Effector memory CD4-positive, alpha-beta T cell (primary cell): ENCODE results near the gene MXD3.
"Not testable (repeated sequence)": the region's sequence is repeated elsewhere in the genome, so short reads cannot be mapped to it uniquely, and the experiment has no call there.

Experiments used
- DNase-seq, 3 donors: peaks; one replicate each; pipeline ENCODE4 v3.0.0-alpha.2; 2020
- H3K27ac ChIP-seq: 2 replicates; pipeline ENCODE4 v1.7.0; 2013; ENCODE audit warnings: mild to moderate bottlenecking, low read length, moderate library complexity; ENCODE audit not compliant: insufficient read depth, poor library complexity, severe bottlenecking
- H3K27me3 ChIP-seq: replicated peaks from 2 replicates; pipeline ENCODE4 v1.7.0; 2013; ENCODE audit warnings: mild to moderate bottlenecking, low read length; ENCODE audit not compliant: insufficient read depth, control insufficient read depth, poor library complexity, severe bottlenecking
- H3K36me3 ChIP-seq: 2 replicates; pipeline ENCODE4 v1.7.0; 2013; ENCODE audit warnings: mild to moderate bottlenecking, low read length, moderate library complexity; ENCODE audit not compliant: control insufficient read depth, insufficient read depth
- H3K4me1 ChIP-seq: 2 replicates; pipeline ENCODE4 v1.7.0; 2013; ENCODE audit warnings: low read length, mild to moderate bottlenecking; ENCODE audit not compliant: control insufficient read depth, insufficient read depth, poor library complexity, severe bottlenecking
- H3K4me3 ChIP-seq: 2 replicates; pipeline ENCODE4 v1.7.0; 2013; ENCODE audit warnings: low read length, low read depth, mild to moderate bottlenecking; ENCODE audit not compliant: insufficient read depth, poor library complexity, severe bottlenecking
- H3K9me3 ChIP-seq: 2 replicates; pipeline ENCODE4 v1.7.0; 2013; ENCODE audit warnings: mild to moderate bottlenecking, low read length, moderate library complexity; ENCODE audit not compliant: control insufficient read depth

MXD3 gene

DNA sequence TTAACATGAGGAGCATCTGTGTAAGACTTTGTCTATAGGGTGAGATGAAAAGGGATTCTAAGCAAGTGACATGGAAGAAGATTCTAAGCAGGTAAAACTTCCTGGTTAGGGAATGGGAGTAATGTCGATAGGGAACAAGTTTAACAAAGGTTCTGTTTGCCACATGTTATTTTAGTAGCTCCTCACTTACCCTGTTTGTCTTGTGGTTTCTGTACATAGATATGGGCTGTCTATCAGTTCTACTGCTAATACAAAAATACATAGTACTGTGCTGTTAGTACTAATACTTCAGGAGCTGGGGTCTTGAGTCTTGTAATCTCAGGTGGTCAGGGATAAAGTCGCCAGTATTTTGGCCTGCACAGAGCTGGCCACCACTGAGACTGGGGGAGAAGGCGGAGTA lies 41.0 kb downstream of the MXD3 start:
- no peak for DNase-seq
- H3K4me3 ChIP-seq, result no peak overlapping the region

GRCh38 chr5:177269976-177270375 lies 41.7 kb downstream of the MXD3 start:
- no peaks in the 10 kb centered on the region for H3K27me3 ChIP-seq
- H3K4me1 ChIP-seq, result no peaks in the 10 kb centered on the region
- no peak for DNase-seq
- no peak overlapping the region for H3K27ac ChIP-seq
- peaks cover 53% of the 10 kb centered on the region for H3K36me3 ChIP-seq
- H3K4me3 ChIP-seq, result no peak overlapping the region
- H3K9me3 ChIP-seq, result no peaks in the 10 kb centered on the region

More for the DNA sequence above, 41.0 kb downstream of the MXD3 start:
- peaks cover 52% of the 10 kb centered on the region for H3K36me3 ChIP-seq
- H3K9me3 ChIP-seq, result no peaks in the 10 kb centered on the region
- no peaks in the 10 kb centered on the region for H3K27me3 ChIP-seq
- no peak overlapping the region for H3K27ac ChIP-seq
- H3K4me1 ChIP-seq, result no peaks in the 10 kb centered on the region

GRCh38 chr5:177269232-177269895 lies 42.3 kb downstream of the MXD3 start:
- H3K9me3 ChIP-seq, result no peaks in the 10 kb centered on the region
- no peak for DNase-seq
- H3K27me3 ChIP-seq, result no peaks in the 10 kb centered on the region
- peaks cover 53% of the 10 kb centered on the region for H3K36me3 ChIP-seq
- no peak overlapping the region for H3K4me3 ChIP-seq
- H3K27ac ChIP-seq, result no peak overlapping the region
- H3K4me1 ChIP-seq, result no peaks in the 10 kb centered on the region

DNA sequence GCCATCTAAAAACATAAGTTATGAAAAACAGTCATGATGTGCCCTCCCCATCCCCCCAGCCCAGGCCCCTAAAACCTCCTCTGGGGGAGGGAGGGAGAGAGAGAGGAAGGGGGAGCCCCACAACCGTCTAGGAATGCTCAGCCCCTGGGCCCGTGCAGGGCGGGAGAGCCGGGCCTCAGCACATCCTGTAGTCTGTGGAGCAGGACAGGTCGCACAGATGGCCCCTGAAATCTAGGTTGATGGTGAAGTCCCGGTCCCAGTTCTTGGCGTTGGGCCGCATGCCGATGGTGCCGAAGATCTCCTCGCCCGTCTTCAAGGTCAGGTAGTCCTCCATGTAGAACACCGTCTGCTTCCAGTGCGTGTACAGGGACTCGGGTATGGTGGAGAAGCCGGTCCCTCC lies 46.3 kb downstream of the MXD3 start:
- DNase-seq, result no peak
- no peaks in the 10 kb centered on the region for H3K9me3 ChIP-seq
- H3K36me3 ChIP-seq, result peaks cover 54% of the 10 kb centered on the region

DNA sequence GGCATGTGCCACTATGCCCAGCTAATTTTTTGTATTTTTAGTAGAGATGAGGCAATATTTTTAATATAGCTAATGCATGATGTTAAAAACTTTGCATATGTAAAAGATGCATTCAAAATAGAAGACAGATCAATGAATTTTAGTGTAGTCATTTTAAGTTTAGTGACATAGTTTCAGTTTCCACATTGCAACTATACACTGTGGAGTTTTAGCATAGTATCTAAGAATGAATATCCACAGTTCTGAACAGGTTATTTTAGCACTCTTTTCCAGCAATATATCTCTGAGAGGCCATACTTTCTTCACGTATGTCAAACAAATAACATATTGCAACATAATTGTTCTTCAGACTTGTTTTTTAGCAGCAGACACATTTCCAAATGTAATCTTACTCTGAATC lies 47.5 kb downstream of the MXD3 start:
- Histone ChIP-seq H3K36me3 (peaks cover 53% of the 10 kb centered on the region), H3K27ac (no peak overlapping the region), H3K4me3 (no peak overlapping the region), H3K27me3 (no peaks in the 10 kb centered on the region), H3K9me3 (no peaks in the 10 kb centered on the region), H3K4me1 (no peaks in the 10 kb centered on the region)
- no peak for DNase-seq

More for the DNA sequence above, 46.3 kb downstream of the MXD3 start:
- Histone ChIP-seq H3K4me1 (no peaks in the 10 kb centered on the region), H3K27me3 (no peaks in the 10 kb centered on the region), H3K4me3 (no peak overlapping the region), H3K27ac (no peak overlapping the region)

- peaks cover 60% of the 10 kb centered on the region for H3K36me3 ChIP-seq
- no peaks in the 10 kb centered on the region for H3K9me3 ChIP-seq
- no peaks in the 10 kb centered on the region for H3K4me1 ChIP-seq
- H3K27me3 ChIP-seq, result no peaks in the 10 kb centered on the region
- H3K4me3 ChIP-seq, result no peak overlapping the region
- DNase-seq, result no peak
- no peak overlapping the region for H3K27ac ChIP-seq
Measured at GRCh38 chr5:177261510-177261909, 50.2 kb downstream of the MXD3 start.

DNA sequence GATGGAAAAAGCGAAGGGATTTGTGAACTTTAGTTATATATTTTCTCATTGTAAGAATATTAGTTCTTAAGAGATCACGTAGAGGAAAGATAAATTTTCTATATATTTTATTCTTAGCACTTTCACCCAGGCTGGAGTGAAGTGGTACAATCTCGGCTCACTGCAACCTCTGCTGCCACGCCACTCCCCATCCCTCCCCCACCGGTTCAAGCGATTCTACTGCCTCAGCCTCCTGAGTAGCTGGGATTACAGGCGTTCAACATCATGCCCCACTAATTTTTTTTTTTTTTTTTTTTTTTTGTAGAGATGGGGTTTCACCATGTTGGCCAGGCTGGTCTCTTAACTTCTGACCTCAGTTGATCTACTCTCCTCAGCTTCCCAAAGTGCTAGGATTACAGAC lies 50.7 kb downstream of the MXD3 start:
- no peaks in the 10 kb centered on the region for H3K27me3 ChIP-seq
- no peak for DNase-seq
- H3K4me3 ChIP-seq, result no peak overlapping the region
- H3K36me3 ChIP-seq, result peaks cover 57% of the 10 kb centered on the region
- H3K4me1 ChIP-seq, result no peaks in the 10 kb centered on the region
- H3K9me3 ChIP-seq, result no peaks in the 10 kb centered on the region
- no peak overlapping the region for H3K27ac ChIP-seq

DNA sequence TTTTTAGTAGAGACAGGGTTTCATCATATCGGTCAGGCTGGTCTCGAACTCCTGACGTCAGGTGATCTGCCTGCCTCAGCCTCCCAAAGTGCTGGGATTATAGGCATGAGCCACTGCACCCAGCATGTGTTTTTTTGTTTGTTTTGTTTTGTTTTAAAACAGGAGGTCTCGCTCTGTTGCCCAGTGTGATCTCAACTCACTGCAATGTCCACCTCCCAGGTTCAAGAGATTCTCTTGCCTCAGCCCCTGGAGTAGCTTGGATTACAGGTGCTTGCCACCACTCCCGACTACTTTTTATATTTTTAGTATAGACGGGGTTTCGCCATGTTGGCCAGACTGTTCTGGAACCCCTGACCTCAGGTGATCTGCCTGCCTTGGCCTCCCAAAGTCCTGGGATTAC lies 53.0 kb downstream of the MXD3 start:
- not testable (repeated sequence) for H3K27ac ChIP-seq, H3K4me1 ChIP-seq, H3K9me3 ChIP-seq, DNase-seq, H3K4me3 ChIP-seq, H3K27me3 ChIP-seq
- H3K36me3 ChIP-seq, result peaks cover 59% of the 10 kb centered on the region
